Measurements from ENCODE around the gene CIAPIN1.

DNA sequence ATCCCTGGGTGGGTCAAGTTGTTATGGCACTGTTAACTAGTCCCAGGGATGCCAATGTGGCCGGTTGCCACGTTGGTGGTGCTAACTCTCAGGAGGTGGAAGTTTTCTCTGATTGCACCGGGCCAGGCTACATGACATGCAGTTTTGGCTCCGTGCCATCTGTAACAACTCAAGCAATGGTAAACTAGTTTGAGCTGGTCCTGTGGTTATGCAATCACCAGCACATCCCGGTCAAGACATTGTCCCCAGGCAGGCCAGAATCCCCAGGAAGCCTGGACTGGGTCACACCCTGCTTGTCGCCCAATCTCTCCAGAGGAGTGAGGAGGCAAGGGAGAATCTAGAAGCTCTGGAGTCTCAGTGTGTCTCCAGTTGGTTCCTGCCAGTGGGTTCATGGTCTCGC lies 52.7 kb downstream of the CIAPIN1 start:
- TF ChIP-seq, protein P1, sequence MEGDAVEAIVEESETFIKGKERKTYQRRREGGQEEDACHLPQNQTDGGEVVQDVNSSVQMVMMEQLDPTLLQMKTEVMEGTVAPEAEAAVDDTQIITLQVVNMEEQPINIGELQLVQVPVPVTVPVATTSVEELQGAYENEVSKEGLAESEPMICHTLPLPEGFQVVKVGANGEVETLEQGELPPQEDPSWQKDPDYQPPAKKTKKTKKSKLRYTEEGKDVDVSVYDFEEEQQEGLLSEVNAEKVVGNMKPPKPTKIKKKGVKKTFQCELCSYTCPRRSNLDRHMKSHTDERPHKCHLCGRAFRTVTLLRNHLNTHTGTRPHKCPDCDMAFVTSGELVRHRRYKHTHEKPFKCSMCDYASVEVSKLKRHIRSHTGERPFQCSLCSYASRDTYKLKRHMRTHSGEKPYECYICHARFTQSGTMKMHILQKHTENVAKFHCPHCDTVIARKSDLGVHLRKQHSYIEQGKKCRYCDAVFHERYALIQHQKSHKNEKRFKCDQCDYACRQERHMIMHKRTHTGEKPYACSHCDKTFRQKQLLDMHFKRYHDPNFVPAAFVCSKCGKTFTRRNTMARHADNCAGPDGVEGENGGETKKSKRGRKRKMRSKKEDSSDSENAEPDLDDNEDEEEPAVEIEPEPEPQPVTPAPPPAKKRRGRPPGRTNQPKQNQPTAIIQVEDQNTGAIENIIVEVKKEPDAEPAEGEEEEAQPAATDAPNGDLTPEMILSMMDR (IDR thresholded peaks at IDR 0.05), result no peak
- no peak for TF ChIP-seq ZFX (IDR thresholded peaks at IDR 0.05; ENCODE audit: borderline replicate concordance)

Data from 22Rv1 (cell line).